Upper lobe of right lung (tissue), 1 donor: ENCODE data around the gene PAX3. TPM values are rescaled to one million over a fixed set of nuclear protein-coding genes. Genes with fewer than 3 reads are reported as not detected.
"Not testable (repeated sequence)": the region's sequence is repeated elsewhere in the genome, so short reads cannot be mapped to it uniquely, and the experiment has no call there.

Experiments used
- ATAC-seq: fragments of 200-7000 bp; cut with Tn5 transposase; one replicate; pipeline ENCODE4 v1.9.1; 2020; ENCODE audit warnings: mild to moderate bottlenecking, moderate library complexity
- DNase-seq: peaks from one replicate; pipeline ENCODE4 v3.0.0-alpha.2; 2020
- H3K27ac ChIP-seq: fragments of 200-600 bp; one replicate; pipeline ENCODE4 v1.8.0; 2022
- H3K27me3 ChIP-seq: fragments of 200-600 bp; one replicate; pipeline ENCODE4 v1.8.0; 2022; ENCODE audit warnings: mild to moderate bottlenecking
- H3K36me3 ChIP-seq: fragments of 200-600 bp; one replicate; pipeline ENCODE4 v1.8.0; 2022
- H3K4me1 ChIP-seq: fragments of 200-600 bp; one replicate; pipeline ENCODE4 v1.8.0; 2022
- H3K4me3 ChIP-seq: fragments of 200-600 bp; one replicate; pipeline ENCODE4 v1.8.0; 2022; ENCODE audit warnings: mild to moderate bottlenecking
- H3K9me3 ChIP-seq: fragments of 200-600 bp; one replicate; pipeline ENCODE4 v1.8.0; 2022
- CTCF ChIP-seq: fragments of 200-600 bp; IDR thresholded peaks from one replicate; pipeline ENCODE4 v1.8.0; 2022; ENCODE audit warnings: antibody characterized with exemption
- intact Hi-C: fragments of 100-400 bp; cut with DNase I; formaldehyde crosslinking; loops from one replicate; pipeline ENCODE4 v1.11.0; 2022
- total RNA-seq: library from RNA; stranded (reverse); fragmentation: NEBNext Ultra II Directional; extraction: Animal tissue kit (Norgen Biotek cat#: 25700); gene quantifications from one replicate; pipeline ENCODE4 v1.2.1, GENCODE V29; 2021
- donor health status: DM: no; HTN: yes; CAD: no; lungs with severe emphysema.

Gene PAX3
- total RNA-seq, 1 donor from 2014 or later, result not detected

DNA sequence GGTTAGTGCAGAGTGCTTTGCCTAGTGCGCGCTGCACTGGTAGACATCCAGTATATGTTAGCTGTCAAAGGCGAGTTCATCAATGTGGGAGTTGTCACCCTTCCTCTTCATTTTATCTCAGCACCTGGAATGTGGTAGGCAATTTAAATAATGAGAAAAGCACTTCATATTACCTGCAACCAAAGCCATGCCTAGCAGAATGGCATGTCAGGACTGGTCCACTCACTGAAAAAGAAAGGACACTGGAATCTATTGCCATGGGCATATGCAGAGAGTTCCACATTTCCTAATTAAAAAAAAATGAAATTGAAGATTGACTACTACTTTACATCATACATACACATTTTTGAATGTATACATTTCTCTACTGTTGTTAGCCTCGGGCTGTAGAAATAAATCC lies 139.6 kb downstream of the PAX3 start:
- Histone ChIP-seq H3K4me3 (no peak overlapping the region), H3K27ac (no peak overlapping the region), H3K9me3 (no peaks in the 10 kb centered on the region), H3K36me3 (no peaks in the 10 kb centered on the region), H3K4me1 (no peaks in the 10 kb centered on the region), H3K27me3 (no peaks in the 10 kb centered on the region)
- intact Hi-C loops, result no loop called here
- DNase-seq (no peak), ATAC-seq (no peak)
- no peak for TF ChIP-seq CTCF

DNA sequence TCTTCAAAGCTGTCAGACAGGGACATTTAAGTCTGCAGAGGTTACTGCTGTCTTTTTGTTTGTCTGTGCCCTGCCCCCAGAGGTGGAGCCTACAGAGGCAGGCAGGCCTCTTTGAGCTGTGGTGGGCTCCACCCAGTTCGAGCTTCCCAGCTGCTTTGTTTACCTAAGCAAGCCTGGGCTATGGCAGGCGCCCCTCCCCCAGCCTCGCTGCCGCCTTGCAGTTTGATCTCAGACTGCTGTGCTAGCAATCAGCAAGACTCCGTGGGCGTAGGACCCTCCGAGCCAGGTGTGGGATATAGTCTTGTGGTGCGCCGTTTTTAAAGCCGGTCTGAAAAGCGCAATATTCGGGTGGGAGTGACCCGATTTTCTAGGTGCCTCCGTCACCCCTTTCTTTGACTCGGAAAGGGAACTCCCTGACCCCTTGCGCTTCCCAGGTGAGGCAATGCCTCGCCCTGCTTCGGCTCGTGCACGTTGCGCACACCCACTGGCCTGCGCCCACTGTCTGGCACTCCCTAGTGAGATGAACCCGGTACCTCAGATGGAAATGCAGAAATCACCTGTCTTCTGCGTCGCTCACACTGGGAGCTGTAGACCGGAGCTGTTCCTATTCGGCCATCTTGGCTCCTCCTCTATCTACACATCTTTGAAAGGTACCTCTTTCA lies 143.7 kb downstream of the PAX3 start:
- ATAC-seq, intact Hi-C loops: not testable (repeated sequence)

More for the DNA sequence above, 143.7 kb downstream of the PAX3 start:
- not testable (repeated sequence) for H3K27ac ChIP-seq, H3K4me1 ChIP-seq, H3K9me3 ChIP-seq, DNase-seq, H3K36me3 ChIP-seq, H3K27me3 ChIP-seq, H3K4me3 ChIP-seq

Other genes with a start within 250 kb of the PAX3 start
- gene SGPP2, start 125.5 kb upstream of the PAX3 start, total RNA-seq, result 38.1 TPM